ENCODE data around the gene DYNC2I2. TPM values are rescaled to one million over a fixed set of nuclear protein-coding genes. Genes with fewer than 3 reads are reported as not detected.
"Not testable (repeated sequence)": the region's sequence is repeated elsewhere in the genome, so short reads cannot be mapped to it uniquely, and the experiment has no call there.

The DYNC2I2 gene
- total RNA-seq, 1 donor from 2014 or later, result 83.4 TPM

- Mint-ChIP-seq H3K4me1 (ENCODE audit: low read depth) (no peaks in the 10 kb centered on the region), H3K9me3 (ENCODE audit: low read depth) (no peaks in the 10 kb centered on the region), H3K27ac (no peak overlapping the region), H3K36me3 (ENCODE audit: insufficient read depth) (no peaks in the 10 kb centered on the region), H3K27me3 (no peaks in the 10 kb centered on the region), H3K4me3 (ENCODE audit: low read depth) (no peak overlapping the region)
- TF ChIP-seq CTCF (IDR thresholded peaks at IDR 0.05; ENCODE audit: unreplicated experiment), result no peak
- no peak for DNase-seq (ENCODE audit: low spot score, unreplicated experiment)
Measured at GRCh38 chr9:128669786-128670185, 13.1 kb upstream of the DYNC2I2 start.

DNA sequence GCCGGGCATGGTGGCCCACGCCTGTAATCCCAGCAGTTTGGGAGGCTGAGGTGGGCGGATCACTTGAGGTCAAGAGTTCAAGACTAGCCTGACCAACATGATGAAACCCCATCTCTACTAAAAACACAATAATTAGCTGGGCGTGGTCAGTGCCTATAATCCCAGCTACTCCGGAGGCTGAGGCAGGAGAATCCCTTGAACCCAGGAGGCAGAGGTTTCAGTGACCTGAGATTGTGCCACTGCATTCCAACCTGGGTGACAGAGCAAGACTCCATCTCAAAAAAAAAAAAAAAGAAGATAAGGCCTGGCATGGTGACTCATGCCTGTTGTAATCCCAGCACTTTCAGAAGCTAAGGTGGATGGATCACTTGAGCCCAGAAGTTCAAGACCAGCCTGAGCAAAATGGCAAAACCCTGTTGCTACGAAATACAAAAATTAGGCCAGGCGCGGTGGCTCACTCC, 9.9 kb upstream of the DYNC2I2 start:
- not testable (repeated sequence) for H3K36me3 Mint-ChIP-seq (ENCODE audit: insufficient read depth); H3K4me1 Mint-ChIP-seq (ENCODE audit: low read depth); H3K27me3 Mint-ChIP-seq; H3K27ac Mint-ChIP-seq; H3K9me3 Mint-ChIP-seq (ENCODE audit: low read depth); H3K4me3 Mint-ChIP-seq (ENCODE audit: low read depth); DNase-seq (ENCODE audit: low spot score, unreplicated experiment)

- no peaks in the 10 kb centered on the region for H3K36me3 Mint-ChIP-seq (ENCODE audit: insufficient read depth)
- DNase-seq (ENCODE audit: low spot score, unreplicated experiment), result no peak
- peak overlapping the region; percentile 100 for H3K27ac Mint-ChIP-seq
- H3K4me3 Mint-ChIP-seq (ENCODE audit: low read depth), result peak overlapping the region; percentile 82
- no peaks in the 10 kb centered on the region for H3K27me3 Mint-ChIP-seq
- H3K4me1 Mint-ChIP-seq (ENCODE audit: low read depth), result peaks cover 2% of the 10 kb centered on the region
- H3K9me3 Mint-ChIP-seq (ENCODE audit: low read depth), result no peaks in the 10 kb centered on the region
- TF ChIP-seq CTCF (IDR thresholded peaks at IDR 0.05; ENCODE audit: unreplicated experiment), result no peak
Measured at GRCh38 chr9:128657796-128658195, 1.1 kb upstream of the DYNC2I2 start.

- Mint-ChIP-seq H3K36me3 (ENCODE audit: insufficient read depth) (no peaks in the 10 kb centered on the region), H3K4me3 (ENCODE audit: low read depth) (peak overlapping the region; percentile 82), H3K27me3 (no peaks in the 10 kb centered on the region), H3K27ac (peak overlapping the region; percentile 100), H3K4me1 (ENCODE audit: low read depth) (peaks cover 2% of the 10 kb centered on the region), H3K9me3 (ENCODE audit: low read depth) (no peaks in the 10 kb centered on the region)
- DNase-seq (ENCODE audit: low spot score, unreplicated experiment), result no peak
- no peak for TF ChIP-seq CTCF (IDR thresholded peaks at IDR 0.05; ENCODE audit: unreplicated experiment)
Measured at GRCh38 chr9:128657344-128657704, 677 bp upstream of the DYNC2I2 start.

- H3K9me3 Mint-ChIP-seq (ENCODE audit: low read depth), result no peaks in the 10 kb centered on the region
- peak overlapping the region; percentile 60 for H3K4me3 Mint-ChIP-seq (ENCODE audit: low read depth)
- H3K4me1 Mint-ChIP-seq (ENCODE audit: low read depth), result peaks cover 2% of the 10 kb centered on the region
- TF ChIP-seq CTCF (IDR thresholded peaks at IDR 0.05; ENCODE audit: unreplicated experiment), result no peak
- no peaks in the 10 kb centered on the region for H3K27me3 Mint-ChIP-seq
- H3K36me3 Mint-ChIP-seq (ENCODE audit: insufficient read depth), result no peaks in the 10 kb centered on the region
- no peak for DNase-seq (ENCODE audit: low spot score, unreplicated experiment)
- peak overlapping the region; percentile 78 for H3K27ac Mint-ChIP-seq
Measured at GRCh38 chr9:128654481-128654880, 2.2 kb downstream of the DYNC2I2 start.

- Mint-ChIP-seq H3K27me3 (no peaks in the 10 kb centered on the region), H3K9me3 (ENCODE audit: low read depth) (no peaks in the 10 kb centered on the region), H3K36me3 (ENCODE audit: insufficient read depth) (no peaks in the 10 kb centered on the region), H3K4me3 (ENCODE audit: low read depth) (peak overlapping the region; percentile 60), H3K4me1 (ENCODE audit: low read depth) (peaks cover 2% of the 10 kb centered on the region), H3K27ac (no peak overlapping the region)
- DNase-seq (ENCODE audit: low spot score, unreplicated experiment), result no peak
- TF ChIP-seq CTCF (IDR thresholded peaks at IDR 0.05; ENCODE audit: unreplicated experiment), result no peak
Measured at GRCh38 chr9:128653908-128654307, 2.7 kb downstream of the DYNC2I2 start.

Measured in progenitor cell of endocrine pancreas (in vitro differentiated cells).